Iris pigment epithelial cell (primary cell): ENCODE measurements around the gene CRYGA.
"Not testable (repeated sequence)": the region's sequence is repeated elsewhere in the genome, so short reads cannot be mapped to it uniquely, and the experiment has no call there.

Experiments used
- DNase-seq: peaks from one replicate; pipeline ENCODE4 v3.0.0-alpha.2; 2011; ENCODE audit warnings: low read depth

Gene CRYGA

DNA sequence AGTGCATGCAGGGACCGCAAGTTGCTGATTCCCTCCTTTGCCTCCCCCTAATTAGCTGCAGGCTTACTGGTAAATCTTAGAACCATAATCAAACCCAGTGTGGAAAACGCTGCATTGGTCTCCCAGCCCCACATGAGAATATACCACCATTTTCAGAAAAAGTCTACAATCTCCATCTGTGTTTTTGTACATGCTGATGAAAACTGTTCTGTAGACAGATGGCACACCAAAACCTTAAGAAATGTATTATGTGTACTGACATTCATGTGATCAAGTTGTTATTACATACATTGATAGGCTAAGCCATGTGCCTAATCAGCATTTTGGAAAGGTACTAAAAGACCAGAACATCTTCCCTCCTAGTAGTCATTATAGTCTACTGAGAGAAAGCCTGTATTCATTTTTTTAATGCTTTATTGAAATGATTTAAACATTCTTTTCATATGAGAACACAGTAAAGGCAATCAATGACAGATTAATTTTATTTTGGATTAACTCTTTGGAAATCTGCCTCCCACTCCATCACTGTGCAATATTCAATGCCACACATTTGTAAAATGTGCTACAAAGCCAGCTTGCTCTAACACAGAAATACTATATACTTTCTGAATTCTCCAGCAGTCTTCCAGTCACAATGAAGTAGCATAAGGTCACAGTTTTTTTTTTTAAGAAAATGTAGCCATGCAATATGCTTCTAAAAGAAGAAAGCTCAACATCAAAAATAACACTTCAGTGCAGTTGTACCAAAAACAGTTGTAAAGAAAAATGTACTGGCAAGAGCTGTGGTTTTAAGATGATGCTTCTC is 1.8 kb upstream of the CRYGA start:
- DNase-seq, result no peak

DNA sequence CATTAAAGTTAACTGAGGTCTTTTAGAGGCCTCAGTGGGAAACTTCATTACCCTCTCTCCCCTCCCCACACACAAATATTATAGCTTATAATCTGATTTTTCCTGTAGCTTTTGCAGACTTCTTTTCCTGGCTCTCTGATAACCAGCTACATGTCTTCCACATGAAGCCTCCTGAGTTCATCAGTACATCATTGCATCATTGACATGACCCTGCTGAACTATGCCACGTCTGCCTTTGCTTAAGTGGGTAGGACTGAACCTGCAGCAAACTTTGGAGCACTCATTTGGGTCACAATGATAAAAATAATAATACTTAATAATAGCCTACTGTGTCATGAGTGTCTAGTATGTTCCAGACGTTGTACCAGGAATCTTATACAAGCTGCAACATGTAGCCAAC is 7.0 kb downstream of the CRYGA start:
- DNase-seq, result no peak

- no peak for DNase-seq
These were observed 10.2 kb downstream of the CRYGA start for GRCh38 chr2:208153156-208153555.

- no peak for DNase-seq
These were observed 12.4 kb downstream of the CRYGA start for GRCh38 chr2:208150956-208151355.

DNA sequence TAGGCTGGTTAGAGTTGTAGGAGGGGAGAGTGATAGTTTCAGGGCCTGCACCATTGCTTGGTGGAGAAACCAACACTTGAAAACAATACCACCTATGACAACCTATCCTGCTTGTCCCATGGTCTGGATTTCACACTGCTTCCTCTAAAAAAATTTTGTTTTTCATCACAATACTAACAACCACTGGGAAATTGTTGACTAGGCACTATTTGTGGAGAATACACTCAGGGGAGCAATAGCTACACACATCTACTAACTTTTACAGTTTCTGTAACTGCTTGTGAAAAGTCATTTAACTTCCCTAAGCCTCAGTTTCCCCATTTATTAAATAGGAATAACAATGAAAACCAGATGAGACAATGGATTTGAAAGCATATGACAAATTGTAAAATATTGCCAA is 13.3 kb downstream of the CRYGA start:
- no peak for DNase-seq

GRCh38 chr2:208148803-208149202 is 14.6 kb downstream of the CRYGA start:
- DNase-seq, result no peak

GRCh38 chr2:208147759-208148158 is 15.6 kb downstream of the CRYGA start:
- DNase-seq, result no peak

GRCh38 chr2:208147008-208147407 is 16.4 kb downstream of the CRYGA start:
- DNase-seq, result no peak

DNA sequence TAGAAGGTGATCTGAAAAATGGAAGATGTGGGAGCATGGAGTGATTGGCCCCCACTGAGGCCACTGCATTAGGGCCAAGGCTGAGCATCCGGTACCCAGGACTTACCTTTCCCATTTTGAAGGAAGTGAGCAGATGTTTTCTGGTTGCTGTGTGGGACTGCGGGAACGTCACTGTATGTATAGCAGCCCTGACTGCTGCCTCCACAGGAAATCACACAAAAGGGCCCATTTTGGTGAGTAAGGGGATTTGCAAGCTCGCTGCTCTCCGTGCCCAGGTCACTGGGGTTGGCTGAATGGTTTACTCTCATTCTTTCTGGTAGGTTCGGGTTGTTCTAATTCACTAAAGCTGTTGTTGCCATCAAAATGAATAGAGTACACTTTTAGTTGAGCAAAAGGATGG is 17.4 kb downstream of the CRYGA start, which contains the start of gene CRYGB:
Gene CRYGB (minus strand): TSS at position 153 of the 400 bp plus-strand sequence. CDS start 38 bp downstream, at position 115.
- no peak for DNase-seq

DNA sequence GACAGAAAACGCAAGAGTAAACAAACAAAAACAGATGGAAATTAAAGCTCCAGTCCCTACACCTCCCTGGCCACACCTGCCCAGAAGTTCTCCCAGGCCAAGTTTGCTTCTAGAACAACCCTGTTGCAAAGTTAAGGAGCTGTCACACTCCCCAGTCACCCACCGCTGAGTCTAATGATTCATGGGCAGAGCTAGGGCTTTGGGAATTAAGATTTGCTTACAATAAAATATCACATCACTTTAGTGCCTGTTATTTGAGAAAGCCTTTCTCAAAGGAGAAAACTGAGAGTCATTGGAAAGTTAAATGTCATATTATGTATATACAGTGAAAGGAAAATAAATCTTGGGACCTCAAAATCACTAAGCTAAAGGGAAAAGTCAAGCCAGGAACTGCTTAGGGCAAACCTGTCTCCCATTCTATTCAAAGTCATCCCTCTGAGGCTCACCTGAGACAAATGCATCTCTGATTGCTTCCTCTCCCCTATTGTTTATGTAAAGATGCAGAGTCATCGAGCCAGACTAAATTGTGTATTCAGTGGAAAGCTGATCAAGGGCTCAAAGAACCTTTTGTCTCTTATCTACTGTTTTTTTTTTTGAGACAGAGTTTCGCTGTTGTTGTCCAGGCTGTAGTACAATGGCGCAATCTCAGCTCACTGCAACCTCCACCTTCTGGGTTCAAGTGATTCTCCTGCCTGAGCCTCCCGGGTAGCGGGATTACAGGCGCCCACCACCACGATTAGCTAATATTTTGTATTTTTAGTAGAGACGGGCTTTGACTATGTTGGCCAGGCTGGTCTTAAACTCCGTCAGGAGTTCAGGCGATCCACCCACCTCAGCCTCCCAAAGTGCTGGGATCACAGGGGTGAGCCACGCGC is 20.2 kb downstream of the CRYGA start:
- DNase-seq, result no peak

DNA sequence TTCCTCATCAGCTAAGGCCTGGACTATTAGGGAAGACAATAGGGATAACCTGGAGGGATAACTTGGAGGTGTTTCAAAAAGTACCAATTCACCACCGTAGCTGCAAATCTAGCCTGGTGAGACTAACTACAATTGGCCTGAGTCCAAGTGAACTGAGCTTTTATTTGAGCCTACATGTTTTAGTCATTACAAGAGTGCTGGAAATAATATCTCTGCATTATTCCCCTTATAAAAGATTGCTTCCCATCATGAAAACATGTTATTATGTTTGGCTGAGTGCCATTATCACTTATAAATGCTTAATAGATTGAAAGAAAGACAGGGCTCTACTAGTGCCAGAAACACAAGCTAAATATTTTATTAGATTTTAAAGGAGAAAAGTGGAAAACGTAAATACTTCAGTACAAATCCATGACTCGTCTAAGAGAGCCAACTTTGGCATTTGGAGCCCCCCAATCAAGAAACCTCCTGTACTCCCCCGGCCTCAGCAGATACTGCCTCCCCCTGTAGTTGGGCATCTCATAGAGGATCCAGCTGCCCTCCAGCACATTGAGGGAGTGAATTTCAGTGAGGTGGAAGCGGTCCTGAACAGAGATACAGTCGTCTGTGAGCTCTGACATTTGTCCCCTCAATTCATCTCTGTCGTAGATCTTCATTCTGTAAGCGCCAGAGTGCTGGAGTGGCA is 21.0 kb downstream of the CRYGA start:
- DNase-seq, result peak; percentile 26

DNA sequence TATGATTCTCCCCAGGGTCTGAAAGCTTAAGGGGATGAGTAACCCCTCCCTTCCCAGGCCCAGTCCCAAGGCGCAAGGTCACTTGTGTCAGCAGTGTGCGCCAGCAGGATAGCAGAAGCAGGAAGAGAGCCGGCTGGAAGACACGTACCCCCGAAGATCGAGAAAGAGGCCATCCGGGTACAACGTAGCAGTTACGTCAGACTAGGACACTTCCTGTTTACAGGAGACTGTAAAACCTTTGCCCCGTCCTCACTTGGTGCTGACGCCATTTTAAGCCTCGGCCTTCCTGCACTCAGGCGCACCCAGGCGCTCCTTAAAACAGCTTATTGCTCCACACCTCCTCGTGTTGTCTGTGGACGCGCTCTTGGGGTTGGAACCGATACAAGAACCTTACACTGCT is 23.9 kb downstream of the CRYGA start:
- DNase-seq, result no peak

- not testable (repeated sequence) for DNase-seq
These were observed 25.1 kb downstream of the CRYGA start for GRCh38 chr2:208138334-208138733.

- DNase-seq, result no peak
These were observed 26.7 kb downstream of the CRYGA start for GRCh38 chr2:208136716-208137094.

- DNase-seq, result peak; percentile 20
These were observed 27.3 kb downstream of the CRYGA start for GRCh38 chr2:208135794-208136715.

- no peak for DNase-seq
These were observed 28.3 kb downstream of the CRYGA start for GRCh38 chr2:208134928-208135586.

GRCh38 chr2:208130712-208131110 is 32.7 kb downstream of the CRYGA start:
- DNase-seq, result no peak

DNA sequence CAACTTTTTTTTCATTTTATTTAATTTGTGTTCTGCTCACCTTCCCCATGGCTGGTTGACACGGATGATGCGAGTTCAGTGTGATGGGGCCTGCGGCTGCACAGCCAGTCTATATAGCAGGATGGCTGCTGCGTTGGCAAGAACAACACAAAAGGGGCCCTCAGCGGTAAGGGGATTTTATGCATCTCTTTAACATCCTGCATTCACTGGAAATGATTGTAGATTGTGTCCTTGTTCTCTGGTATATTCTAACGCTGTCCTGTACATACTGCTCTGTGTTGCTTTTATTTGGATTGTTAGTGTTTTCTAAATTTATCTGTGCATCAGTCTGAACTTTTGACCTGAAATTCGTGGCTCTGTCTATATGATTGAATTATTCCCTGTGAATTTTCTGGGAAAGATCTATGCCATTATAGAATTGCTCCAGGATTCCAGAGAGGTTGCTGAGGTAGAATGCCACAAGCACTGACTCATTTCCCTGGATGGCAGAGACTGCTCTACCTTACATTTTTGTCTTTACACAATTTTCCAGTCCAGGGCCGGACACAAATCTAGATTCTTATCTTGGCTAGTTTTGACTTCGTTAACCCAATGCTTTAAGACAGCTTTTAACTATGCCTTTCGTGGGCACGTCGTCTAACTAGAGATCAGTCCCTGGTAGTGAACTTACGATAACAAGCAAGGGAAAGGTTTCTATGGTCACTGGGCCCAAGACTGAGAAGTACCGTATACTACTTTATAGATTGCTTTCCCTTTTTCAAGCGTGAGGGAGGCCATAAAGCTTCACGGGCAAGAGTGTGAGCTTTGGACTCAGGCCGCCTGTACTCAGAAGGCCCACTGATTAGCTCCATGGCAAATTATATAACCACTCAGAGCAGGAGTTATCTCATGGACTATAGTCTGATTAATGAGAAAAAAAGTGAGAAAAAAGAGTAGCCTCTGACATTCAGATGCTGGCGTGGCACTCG is 33.4 kb downstream of the CRYGA start, which contains the start of gene CRYGC:
Gene CRYGC (minus strand): TSS at position 85 of the 968 bp plus-strand sequence. CDS start 36 bp downstream, at position 49.
- no peak for DNase-seq

GRCh38 chr2:208128136-208128535 is 35.3 kb downstream of the CRYGA start:
- no peak for DNase-seq
